ENCODE data around the gene CA14.
"Not testable (repeated sequence)": the region's sequence is repeated elsewhere in the genome, so short reads cannot be mapped to it uniquely, and the experiment has no call there.

Gene CA14

GRCh38 chr1:150257624-150258585, at the start of gene CA14:
Gene CA14, plus strand, starts transcription at chr1:150257774. Its CDS starts 355 bp downstream, at chr1:150258129.
- DNase-seq (ENCODE audit: low read depth), result no peak

- DNase-seq (ENCODE audit: low read depth), result not testable (repeated sequence)
Observed at GRCh38 chr1:150208460-150208859, 49.1 kb upstream of the CA14 start.

- no peak for DNase-seq (ENCODE audit: low read depth)
Observed at GRCh38 chr1:150210091-150210490, 47.5 kb upstream of the CA14 start.

- no peak for DNase-seq (ENCODE audit: low read depth)
Observed at GRCh38 chr1:150210706-150211105, 46.9 kb upstream of the CA14 start.

- no peak for DNase-seq (ENCODE audit: low read depth)
Observed at GRCh38 chr1:150212070-150212469, 45.5 kb upstream of the CA14 start.

GRCh38 chr1:150213170-150214098, 44.1 kb upstream of the CA14 start:
- DNase-seq (ENCODE audit: low read depth), result peak; percentile 82

- DNase-seq (ENCODE audit: low read depth), result not testable (repeated sequence)
Observed at GRCh38 chr1:150214099-150214756, 43.3 kb upstream of the CA14 start.

- DNase-seq (ENCODE audit: low read depth), result not testable (repeated sequence)
Observed at GRCh38 chr1:150215855-150216254, 41.7 kb upstream of the CA14 start.

GRCh38 chr1:150221552-150221951, 36.0 kb upstream of the CA14 start:
- DNase-seq (ENCODE audit: low read depth), result no peak

- no peak for DNase-seq (ENCODE audit: low read depth)
Observed at GRCh38 chr1:150224983-150225382, 32.6 kb upstream of the CA14 start.

- DNase-seq (ENCODE audit: low read depth), result no peak
Observed at GRCh38 chr1:150225546-150225945, 32.0 kb upstream of the CA14 start.

GRCh38 chr1:150226486-150226885, 31.1 kb upstream of the CA14 start:
- no peak for DNase-seq (ENCODE audit: low read depth)

- DNase-seq (ENCODE audit: low read depth), result no peak
Observed at GRCh38 chr1:150227228-150227627, 30.3 kb upstream of the CA14 start.

GRCh38 chr1:150228246-150228645, 29.3 kb upstream of the CA14 start:
- not testable (repeated sequence) for DNase-seq (ENCODE audit: low read depth)

GRCh38 chr1:150232921-150233320, 24.7 kb upstream of the CA14 start:
- DNase-seq (ENCODE audit: low read depth), result not testable (repeated sequence)

- DNase-seq (ENCODE audit: low read depth), result no peak
Observed at GRCh38 chr1:150233359-150234308, 23.9 kb upstream of the CA14 start.

- DNase-seq (ENCODE audit: low read depth), result no peak
Observed at GRCh38 chr1:150234309-150234565, 23.3 kb upstream of the CA14 start.

- DNase-seq (ENCODE audit: low read depth), result peak; percentile 75
Observed at GRCh38 chr1:150234566-150235293, 22.8 kb upstream of the CA14 start.

GRCh38 chr1:150235294-150235851, 22.2 kb upstream of the CA14 start:
- DNase-seq (ENCODE audit: low read depth), result no peak

All from activated T-helper 1 cell treated with Interleukin-2 at 50 U/mL for 16 hours (primary cell).